GM18907 (cell line): Measurements from ENCODE around the gene SCAMP1.
"Not testable (repeated sequence)": the region's sequence is repeated elsewhere in the genome, so short reads cannot be mapped to it uniquely, and the experiment has no call there.

Source experiments
- ATAC-seq: cut with Tn5 transposase; IDR thresholded peaks from one replicate; pipeline ENCODE4 v1.9.1; 2021; ENCODE audit warnings: mild to moderate bottlenecking, moderate library complexity; ENCODE audit not compliant: unreplicated experiment

SCAMP1 gene

DNA sequence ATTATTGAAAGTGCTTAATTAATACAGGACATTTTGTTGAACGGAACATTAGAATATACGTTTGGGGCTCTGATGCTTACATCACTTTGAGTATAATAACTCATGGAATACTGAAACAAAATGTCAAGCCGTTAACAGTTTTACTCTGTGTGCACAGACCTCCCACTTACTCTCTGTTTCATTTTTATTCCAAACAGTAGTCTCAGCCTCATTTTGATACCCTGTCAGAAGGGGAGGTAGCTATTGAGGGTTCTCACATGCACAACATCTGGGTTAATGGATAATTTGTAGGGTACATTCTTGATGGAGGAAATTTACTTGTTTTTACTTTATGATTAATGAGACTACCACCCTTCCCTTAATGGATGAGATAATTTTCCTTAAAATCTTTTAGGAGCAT, 59.0 kb downstream of the SCAMP1 start:
- peak; percentile 69 for ATAC-seq

DNA sequence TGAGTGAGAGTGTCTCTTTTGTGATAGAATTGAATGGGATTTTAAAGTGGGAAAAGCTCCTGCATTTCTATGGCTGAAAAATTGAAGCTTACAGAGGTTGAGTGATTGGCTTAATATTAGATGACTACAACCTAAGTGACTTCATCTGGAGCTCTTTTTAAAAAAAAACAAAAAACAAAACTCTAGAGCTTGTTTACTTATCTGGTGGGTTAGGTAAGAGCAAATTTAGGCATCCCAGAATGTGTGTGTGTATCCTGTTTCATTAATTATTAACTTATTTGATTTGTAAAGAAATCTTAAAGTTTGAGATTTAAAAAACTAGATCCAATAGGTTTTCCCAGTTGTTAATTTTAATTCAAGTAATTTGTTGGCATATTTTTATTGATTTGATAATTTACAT, 60.1 kb downstream of the SCAMP1 start:
- ATAC-seq: no peak

DNA sequence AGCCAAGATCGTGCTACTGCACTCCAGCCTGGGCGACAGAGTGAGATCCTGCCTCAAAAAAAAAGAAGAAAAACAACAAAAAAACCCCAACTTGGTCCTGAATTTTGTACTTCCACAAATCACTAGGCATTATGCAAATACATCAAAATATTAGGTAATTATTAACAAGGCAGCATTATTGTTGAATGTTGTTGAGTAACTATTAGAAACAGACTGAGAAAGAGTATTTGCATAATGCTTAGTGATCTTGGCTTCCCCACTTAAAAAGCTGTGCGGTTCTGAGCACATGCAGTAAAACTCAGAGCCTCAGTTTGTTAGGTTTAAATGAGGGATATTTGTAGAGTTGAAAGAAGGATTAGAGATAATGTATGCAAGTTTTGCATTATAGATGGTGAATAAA, 64.2 kb downstream of the SCAMP1 start:
- peak; percentile 62 for ATAC-seq

DNA sequence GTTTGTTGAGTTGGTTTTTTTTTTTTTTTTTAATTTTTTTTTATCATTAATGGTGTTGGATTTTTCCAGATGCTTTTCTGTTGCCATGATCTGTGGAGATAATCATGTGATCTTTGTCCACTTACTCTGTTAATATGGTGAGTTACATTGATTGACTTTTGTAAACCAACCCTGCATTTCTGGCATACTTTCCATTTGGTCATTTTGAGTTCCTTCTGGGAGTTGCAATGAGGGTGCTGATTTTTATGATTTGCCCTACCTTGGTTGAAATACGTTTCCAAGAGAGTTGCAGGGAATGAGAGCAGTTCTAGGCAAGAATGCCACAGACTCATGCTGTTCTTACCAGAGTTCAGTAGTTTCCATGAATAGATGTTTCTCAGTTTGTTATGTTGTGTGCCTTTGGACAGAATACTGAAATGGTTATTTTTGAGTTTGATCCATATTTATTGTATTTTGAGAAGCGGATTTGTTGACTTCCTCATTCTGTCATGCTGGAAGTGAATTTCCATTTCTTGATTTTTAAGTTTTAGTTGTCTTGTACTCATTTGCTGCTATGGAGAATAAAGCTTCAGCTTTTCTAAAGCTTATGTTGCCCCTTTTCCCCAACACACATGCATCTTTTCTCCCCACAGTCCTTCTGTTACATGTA, 69.0 kb downstream of the SCAMP1 start:
- ATAC-seq: no peak

DNA sequence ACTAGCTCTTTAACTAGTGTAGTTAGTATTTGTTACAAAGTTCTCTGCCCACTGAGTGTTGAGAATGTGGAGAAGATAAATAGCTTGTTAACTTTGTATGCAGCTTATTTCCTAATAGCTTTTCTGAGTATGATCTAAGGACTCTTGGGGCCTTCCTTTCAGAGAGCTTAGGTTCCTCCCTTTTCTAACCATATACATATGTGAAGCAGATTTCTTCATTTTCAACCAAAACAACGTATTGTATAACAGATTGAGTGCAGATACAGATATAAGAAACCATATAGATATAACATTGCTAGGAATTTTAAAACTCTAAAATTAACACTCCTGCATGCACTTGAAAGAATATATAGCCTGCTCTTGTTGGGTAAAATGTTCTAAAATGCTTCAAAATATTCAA, 70.4 kb downstream of the SCAMP1 start:
- no peak for ATAC-seq

DNA sequence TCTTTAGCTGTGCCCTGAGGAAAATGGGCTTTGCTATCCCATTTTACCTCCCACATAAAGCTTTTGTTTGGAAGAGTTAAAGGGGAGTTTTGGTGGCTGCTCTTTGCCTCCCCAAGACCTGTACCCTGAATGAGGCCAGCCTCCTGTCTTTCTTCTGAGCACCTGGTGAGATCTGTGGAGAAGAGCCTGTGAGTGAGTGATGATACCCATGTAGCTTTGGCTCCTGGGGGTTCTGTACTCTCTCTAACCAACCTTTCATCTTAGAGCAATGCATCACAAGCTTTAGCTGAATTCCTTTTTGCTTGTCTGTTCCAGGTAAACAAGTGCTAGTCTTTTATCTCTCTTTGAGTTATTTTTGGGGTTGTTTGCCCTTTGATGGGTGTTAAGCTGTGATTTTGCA, 73.6 kb downstream of the SCAMP1 start:
- ATAC-seq: no peak

DNA sequence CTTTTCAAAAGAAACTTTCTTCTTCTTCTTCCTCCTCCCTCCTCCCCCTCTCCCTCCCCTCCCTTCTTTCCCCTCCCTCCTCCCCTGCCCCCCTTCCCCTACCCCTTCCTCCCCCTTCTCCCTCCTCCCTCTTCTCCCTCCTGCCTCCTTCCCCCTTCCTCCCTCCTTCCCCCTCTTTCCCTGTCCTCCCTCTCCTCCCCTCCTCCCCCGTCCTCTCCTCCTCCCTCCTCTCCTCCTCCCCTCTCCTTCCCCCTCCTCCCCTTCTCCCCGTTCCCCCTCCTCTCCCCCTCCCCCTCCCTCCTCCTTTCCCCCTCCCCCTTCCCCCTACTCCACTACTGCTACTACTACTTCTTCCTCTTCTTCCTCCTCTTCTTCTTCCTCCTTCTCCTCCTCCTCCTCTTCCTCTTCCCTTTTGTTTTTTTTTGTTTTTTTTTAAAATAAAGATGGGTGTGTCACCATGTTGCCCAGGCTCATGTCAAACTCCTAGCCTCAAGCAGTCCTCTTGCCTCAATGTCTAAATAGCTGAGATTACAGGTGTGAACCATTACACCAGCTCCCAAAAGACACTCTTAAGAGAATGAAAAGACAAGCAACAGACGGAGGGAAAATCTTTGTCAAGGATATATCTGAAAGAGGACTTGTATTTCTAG, 87.5 kb downstream of the SCAMP1 start:
- no peak for ATAC-seq

DNA sequence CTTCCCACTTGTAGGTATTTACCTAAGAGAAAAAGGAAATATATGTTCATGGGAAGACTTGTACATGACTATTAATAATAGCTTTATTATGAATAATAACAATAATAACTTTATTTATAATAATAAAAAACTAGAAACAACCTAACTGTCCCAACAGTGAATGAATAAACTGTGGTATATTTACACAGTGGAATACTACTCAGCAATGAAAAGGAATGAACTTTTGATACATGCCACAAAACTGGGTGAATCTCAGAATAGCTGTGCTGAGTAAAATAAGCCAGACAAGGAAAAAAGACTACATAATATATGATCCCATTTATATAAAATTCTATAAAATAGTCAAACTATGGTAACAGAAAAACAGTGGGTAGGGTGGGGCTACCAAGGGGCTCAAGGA, 88.7 kb downstream of the SCAMP1 start:
- no peak for ATAC-seq

DNA sequence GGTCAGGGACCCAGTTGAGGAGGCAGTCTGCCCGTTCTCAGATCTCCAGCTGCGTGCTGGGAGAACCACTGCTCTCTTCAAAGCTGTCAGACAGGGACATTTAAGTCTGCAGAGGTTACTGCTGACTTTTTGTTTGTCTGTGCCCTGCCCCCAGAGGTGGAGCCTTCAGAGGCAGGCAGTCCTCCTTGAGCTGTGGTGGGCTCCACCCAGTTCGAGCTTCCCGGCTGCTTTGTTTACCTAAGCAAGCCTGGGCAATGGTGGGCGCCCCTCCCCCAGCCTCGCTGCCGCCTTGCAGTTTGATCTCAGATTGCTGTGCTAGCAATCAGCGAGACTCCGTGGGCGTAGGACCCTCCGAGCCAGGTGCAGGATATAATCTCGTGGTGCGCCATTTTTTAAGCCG, 97.1 kb downstream of the SCAMP1 start:
- not testable (repeated sequence) for ATAC-seq

DNA sequence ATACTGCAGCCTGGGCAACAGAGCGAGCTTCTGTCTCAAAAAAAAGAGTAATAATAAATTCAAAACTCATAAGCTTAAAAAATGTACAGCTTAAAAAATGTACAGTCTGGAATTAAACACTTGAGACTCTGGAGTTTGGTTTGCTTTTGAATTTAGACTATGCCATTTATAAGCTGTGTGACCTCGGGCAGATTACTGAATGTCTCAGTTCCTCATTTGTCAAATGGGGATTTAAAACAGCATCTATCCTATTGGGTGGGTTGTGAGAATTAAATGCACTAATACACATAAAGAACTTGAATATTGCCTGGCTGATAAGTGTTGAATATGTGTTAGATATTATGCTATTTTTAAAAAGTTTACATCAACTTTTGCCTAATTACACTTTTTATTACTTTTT, 98.4 kb downstream of the SCAMP1 start:
- ATAC-seq: no peak

DNA sequence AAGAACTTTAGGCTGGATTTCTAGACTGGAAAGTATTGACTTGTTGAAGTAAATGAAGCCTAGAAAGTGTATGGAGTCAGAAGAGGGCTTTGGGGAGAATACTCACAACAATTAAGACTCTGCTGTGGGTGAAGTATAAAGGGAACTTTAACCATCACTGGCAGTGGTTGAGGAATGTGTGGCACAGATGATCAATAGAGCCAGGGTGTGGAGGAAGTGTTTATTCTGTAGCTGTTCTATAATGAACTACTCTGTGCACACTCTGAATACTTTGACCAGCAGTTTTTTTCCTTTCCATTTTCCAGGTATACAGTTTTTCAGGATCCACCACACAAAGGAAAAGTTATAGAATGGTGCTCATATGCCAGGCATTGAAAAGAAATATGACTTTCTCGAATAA, 106.7 kb downstream of the SCAMP1 start:
- no peak for ATAC-seq

DNA sequence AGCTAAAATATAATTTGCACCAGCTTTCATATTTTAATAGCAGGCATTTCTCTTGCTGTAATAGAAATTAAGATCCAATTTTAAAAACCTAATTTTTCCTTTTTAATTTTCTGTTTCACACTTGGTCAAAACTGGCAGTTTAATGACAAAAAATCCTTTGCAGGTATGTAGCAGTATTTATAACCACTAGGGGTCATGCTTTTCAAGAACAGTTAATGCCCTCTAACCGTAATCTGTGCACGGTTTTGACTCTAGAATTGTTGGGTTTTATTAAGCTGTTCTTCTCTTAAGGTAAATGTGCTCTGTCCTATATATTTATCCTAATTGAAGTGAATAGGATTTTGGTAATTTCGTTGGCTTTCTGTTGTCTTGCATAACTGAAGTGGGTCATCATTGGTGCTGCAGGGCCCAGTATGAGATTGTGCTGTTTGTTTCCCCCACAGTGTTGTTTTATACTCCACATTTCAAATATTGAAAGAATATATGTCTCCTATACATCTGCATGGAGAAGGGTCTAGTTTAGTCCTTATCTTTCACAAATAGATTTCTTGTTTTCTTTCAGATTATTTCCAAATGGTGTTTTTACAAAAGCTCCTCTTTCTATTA, 107.4 kb downstream of the SCAMP1 start:
- ATAC-seq: no peak

DNA sequence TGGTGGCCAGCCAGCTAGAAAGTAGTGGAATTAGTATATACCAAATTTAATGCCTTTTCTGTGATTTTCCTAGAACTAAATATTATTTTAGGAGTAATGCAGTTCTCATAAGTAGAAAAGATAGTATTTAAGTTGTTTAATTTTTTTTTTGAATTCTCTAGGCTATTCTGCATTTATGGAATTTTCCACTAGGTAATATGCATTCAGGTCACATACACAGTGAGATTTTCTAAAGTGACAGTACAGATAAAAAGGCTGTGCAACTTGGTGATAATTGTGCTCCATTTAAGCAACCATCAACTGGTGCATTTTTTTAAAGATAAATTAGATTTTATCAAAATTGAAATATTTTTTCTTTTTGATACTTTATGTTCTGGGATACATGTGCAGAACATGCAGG, 111.5 kb downstream of the SCAMP1 start:
- ATAC-seq: no peak

DNA sequence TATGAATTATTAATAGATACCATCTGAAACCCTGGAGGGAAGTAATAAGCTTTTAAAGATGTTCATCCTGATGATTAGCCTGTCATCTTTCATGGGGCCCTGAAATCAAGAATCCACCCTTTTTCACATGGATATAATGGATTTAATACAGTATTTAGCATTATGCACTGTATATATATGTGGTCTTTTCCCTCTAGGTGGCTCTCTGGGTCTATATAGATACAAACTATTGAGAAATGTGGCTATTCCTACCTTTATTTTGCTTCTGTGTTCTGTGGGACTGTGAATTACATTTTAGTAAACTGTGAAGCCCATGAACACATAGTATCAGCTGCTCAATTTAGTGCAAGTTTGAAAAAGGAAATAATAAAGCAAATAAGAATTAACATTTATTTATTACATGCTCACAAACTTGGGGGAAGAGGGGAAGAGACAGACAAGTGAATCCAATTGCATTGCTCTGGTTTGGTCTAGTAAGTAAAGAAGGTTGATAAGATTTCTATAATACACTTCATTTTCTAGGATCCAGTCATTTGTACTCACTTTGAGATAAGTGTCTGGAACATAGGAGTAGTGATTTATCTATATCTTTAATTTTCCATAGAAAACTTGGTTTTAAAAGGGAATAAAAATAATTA, 112.2 kb downstream of the SCAMP1 start:
- ATAC-seq: no peak

DNA sequence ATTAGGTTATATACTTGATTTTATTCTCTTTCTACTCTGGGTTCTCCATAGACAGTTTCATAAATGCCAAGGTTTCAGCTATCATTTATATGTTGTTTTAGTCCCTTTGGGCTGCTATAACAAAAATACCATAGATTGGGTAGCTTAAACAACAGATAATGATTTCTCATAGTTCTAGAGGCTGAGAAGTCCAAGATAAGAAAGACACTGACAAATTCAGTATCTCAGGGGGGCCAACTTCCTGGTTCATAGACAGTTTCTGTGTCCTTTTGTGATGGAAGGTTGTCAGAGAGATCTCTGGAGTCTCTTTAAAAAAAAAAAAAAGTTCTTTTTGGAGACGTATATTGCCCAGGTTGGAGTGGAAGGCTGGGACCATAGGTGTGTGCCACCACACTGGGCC, 113.3 kb downstream of the SCAMP1 start:
- no peak for ATAC-seq

DNA sequence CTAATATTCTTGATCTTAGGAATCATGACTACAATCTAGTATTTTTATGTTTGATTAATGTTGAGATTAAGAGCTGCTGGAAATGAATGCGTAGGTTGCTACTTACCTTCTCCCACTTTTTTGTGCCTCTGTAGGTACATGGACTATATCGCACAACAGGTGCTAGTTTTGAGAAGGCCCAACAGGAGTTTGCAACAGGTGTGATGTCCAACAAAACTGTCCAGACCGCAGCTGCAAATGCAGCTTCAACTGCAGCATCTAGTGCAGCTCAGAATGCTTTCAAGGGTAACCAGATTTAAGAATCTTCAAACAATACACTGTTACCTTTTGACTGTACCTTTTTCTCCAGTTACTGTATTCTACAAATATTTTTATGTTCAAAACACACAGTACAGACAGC, 115.0 kb downstream of the SCAMP1 start:
- ATAC-seq: no peak

DNA sequence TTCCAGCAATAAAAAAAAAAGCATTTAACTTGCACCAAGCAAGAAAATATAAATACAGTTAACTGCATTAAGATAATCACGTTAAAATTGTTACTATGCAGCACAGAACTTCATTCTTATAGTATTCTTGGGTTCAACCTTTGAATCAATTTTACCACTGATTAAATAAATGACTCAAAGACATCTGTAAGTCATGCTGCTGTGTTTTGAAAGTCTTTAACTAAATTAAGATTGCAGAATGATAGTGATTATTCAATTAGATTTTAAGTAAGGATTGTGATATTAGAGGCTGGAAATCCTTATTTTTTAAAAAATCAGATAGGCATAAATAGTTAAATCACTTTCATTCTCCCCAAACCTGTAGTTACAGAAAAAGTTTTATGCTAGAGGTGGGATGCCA, 116.4 kb downstream of the SCAMP1 start:
- ATAC-seq: no peak

DNA sequence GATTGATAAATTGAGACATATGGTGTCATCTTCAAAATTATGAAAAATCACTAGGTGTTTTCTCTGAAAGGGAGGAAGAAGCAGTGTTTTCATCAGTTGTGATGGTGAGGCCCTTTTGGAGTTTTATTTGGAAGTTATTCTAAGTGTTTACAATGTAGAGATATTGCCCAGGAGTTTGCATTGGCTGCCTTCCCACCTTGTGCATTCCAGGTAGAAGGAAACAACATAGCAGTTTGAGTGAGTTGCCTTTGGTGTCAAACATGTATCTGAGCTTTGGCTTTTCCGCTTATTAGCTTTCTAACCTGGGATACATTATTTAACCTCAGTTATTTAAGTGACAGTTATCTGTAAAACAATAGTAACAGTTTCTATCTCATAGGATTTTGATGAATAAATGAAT, 122.5 kb downstream of the SCAMP1 start:
- no peak for ATAC-seq

DNA sequence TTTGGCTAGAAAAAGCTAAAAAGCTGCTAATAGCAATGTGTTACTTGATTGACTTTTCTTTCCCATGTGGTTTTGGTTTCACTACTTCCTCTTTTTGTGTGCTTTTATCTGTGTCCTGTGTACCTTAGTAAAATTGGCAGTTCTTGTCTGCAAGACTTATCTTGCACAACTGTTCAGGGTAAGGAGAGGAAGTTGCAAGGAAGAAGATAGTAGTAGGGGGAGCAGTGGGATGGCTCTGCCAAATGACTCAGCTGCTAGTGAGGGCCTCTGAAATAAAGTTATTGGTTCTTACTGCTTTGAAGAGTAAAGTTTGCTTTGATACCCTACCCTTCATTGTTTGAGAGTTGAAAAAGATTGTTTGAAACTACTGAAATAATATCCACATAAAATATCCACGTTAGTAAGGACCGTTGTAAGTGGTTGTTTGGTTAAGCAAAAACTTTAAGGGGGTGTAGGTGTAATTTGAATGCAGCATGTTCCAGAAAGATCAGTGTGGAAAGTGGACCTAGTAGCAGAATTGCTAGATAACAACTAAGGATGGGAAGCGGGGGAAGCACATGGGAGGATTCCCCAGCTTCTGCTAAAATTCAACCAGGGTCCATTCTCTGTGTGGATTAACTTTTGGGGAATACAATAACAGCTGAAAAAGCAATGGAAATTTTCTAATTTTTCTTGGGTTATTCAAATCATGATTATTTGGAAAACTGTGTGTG, 123.5 kb downstream of the SCAMP1 start:
- peak; percentile 68 for ATAC-seq

DNA sequence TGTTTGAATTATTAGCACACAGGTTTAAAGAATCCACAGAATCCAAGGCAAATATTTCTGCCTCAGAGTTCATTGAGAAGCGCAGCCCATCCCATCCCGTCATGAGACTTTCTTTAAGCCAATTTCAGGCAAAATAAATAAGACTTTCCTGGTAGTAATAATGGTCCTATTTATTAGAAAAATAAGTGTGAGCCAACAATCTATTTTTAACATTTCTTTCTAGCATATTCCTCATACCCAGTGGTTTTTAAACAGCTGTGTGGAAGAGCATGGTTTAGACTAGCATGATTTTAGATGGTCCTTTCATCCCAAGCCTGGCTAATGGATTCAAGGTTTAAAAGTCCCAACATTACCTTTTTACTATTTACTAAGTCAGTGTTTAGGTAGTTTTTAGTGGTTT, 125.8 kb downstream of the SCAMP1 start:
- ATAC-seq: no peak

DNA sequence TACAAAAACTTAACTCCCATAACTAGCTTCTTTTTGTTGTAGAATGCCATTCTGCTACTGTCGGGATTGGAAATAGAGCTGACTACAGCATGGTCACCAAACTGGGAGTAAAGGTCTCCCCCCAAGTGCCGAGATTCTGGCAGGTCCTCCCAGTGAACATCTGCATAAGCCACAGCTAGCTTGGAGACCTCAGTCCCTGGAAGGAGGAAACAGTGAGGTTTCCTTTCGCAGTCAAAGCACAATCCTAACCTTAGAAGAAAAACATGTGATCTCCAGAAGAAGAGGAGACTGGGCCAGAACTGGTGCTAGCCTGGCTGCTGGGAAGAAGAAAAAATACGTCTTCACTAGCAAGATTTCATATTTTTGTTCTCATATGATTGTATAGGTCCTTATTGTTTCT, 127.4 kb downstream of the SCAMP1 start:
- no peak for ATAC-seq
